GM23338 (cell line): Measurements from ENCODE around the gene RUNX1. TPM values are rescaled to one million over a fixed set of nuclear protein-coding genes. Genes with fewer than 3 reads are reported as not detected.

Experiments used
- ATAC-seq: fragments of 200-7000 bp; cut with Tn5 transposase; 3 replicates; pipeline ENCODE4 v1.9.1; 2020
- DNase-seq: peaks from one replicate; pipeline ENCODE4 v3.0.0-alpha.2; 2015; ENCODE audit warnings: low spot score
- H2AFZ ChIP-seq: fragments of 200-600 bp; sonication (generic); 2 replicates; pipeline ENCODE4 v1.8.0; 2016; ENCODE audit warnings: antibody characterized with exemption, mild to moderate bottlenecking, moderate library complexity
- H3F3A ChIP-seq: fragments of 200-600 bp; sonication (generic); replicated peaks from 2 replicates; pipeline ENCODE4 v1.8.0; 2017; ENCODE audit warnings: antibody characterized with exemption, mixed run types, low read depth
- H3K27ac ChIP-seq: fragments of 200-600 bp; sonication (generic); 2 replicates; pipeline ENCODE4 v1.6.1; 2016; ENCODE audit warnings: low read depth
- H3K27me3 ChIP-seq: fragments of 200-600 bp; sonication (generic); 2 replicates; pipeline ENCODE4 v1.8.0; 2016; ENCODE audit warnings: mild to moderate bottlenecking, mixed run types, moderate library complexity; ENCODE audit not compliant: insufficient read depth
- H3K36me3 ChIP-seq: fragments of 200-600 bp; sonication (generic); 2 replicates; pipeline ENCODE4 v1.8.0; 2016; ENCODE audit warnings: mild to moderate bottlenecking; ENCODE audit not compliant: insufficient read depth
- H3K4me1 ChIP-seq: fragments of 200-600 bp; sonication (generic); 2 replicates; pipeline ENCODE4 v1.8.0; 2016; ENCODE audit warnings: mild to moderate bottlenecking, moderate library complexity; ENCODE audit not compliant: insufficient read depth
- H3K4me2 ChIP-seq: fragments of 200-600 bp; sonication (generic); 2 replicates; pipeline ENCODE4 v1.7.1; 2017; ENCODE audit warnings: mixed run types
- H3K4me3 ChIP-seq: fragments of 200-600 bp; sonication (generic); 2 replicates; pipeline ENCODE4 v1.6.1; 2016; ENCODE audit warnings: mixed run types
- H3K79me2 ChIP-seq: fragments of 200-600 bp; sonication (generic); replicated peaks from 2 replicates; pipeline ENCODE4 v1.8.0; 2017; ENCODE audit warnings: mild to moderate bottlenecking; ENCODE audit not compliant: insufficient read depth
- H3K9me2 ChIP-seq: fragments of 200-600 bp; sonication (generic); 2 replicates; pipeline ENCODE4 v1.8.0; 2017; ENCODE audit not compliant: insufficient read depth
- H4K20me1 ChIP-seq: fragments of 200-600 bp; sonication (generic); replicated peaks from 2 replicates; pipeline ENCODE4 v1.8.0; 2017; ENCODE audit warnings: mild to moderate bottlenecking; ENCODE audit not compliant: insufficient read depth
- H3K27ac Mint-ChIP-seq: 2 replicates; pipeline ENCODE4 v1.8.0; 2020; ENCODE audit warnings: inconsistent platforms, mild to moderate bottlenecking, moderate library complexity, mixed read lengths
- H3K27me3 Mint-ChIP-seq: 3 replicates; pipeline ENCODE4 v1.8.0; 2022; ENCODE audit warnings: low read depth, mild to moderate bottlenecking, moderate library complexity, mixed read lengths, inconsistent platforms; ENCODE audit not compliant: insufficient read depth, poor library complexity
- H3K36me3 Mint-ChIP-seq: 3 replicates; pipeline ENCODE4 v1.8.0; 2021; ENCODE audit warnings: low read depth, mild to moderate bottlenecking, inconsistent platforms, moderate library complexity, mixed read lengths
- H3K4me1 Mint-ChIP-seq: 3 replicates; pipeline ENCODE4 v1.8.0; 2020; ENCODE audit warnings: mild to moderate bottlenecking, inconsistent platforms, mixed read lengths
- H3K4me3 Mint-ChIP-seq: 3 replicates; pipeline ENCODE4 v1.8.0; 2021; ENCODE audit warnings: moderate library complexity, mild to moderate bottlenecking, inconsistent platforms, mixed read lengths
- H3K9me3 Mint-ChIP-seq: 3 replicates; pipeline ENCODE4 v1.8.0; 2020; ENCODE audit warnings: moderate library complexity, mild to moderate bottlenecking, inconsistent platforms, mixed read lengths
- CREB1 ChIP-seq: fragments of 250-450 bp; sonication (Bioruptor Pico); IDR thresholded peaks from 2 replicates; pipeline ENCODE4 v1.5.0; 2020; ENCODE audit warnings: low read depth, mild to moderate bottlenecking, moderate library complexity
- ETS1 ChIP-seq: IDR thresholded peaks from 2 replicates; pipeline ENCODE4 v1.6.1; 2016; ENCODE audit warnings: antibody characterized with exemption
- EZH2 ChIP-seq: fragments of 200-600 bp; sonication (generic); IDR thresholded peaks from one replicate; pipeline ENCODE4 v1.8.0; 2017; ENCODE audit warnings: antibody characterized with exemption, mild to moderate bottlenecking, low read depth; ENCODE audit not compliant: unreplicated experiment
- EZH2phosphoT487 ChIP-seq: fragments of 200-600 bp; sonication (generic); IDR thresholded peaks from one replicate; pipeline ENCODE4 v1.8.1; 2018; ENCODE audit warnings: antibody characterized with exemption; ENCODE audit not compliant: unreplicated experiment
- JUNB ChIP-seq: IDR thresholded peaks from one replicate; pipeline ENCODE4 v1.6.1; 2016; ENCODE audit warnings: antibody characterized with exemption; ENCODE audit not compliant: unreplicated experiment
- NANOG ChIP-seq: IDR thresholded peaks from 2 replicates; pipeline ENCODE4 v1.6.1; 2016; ENCODE audit warnings: antibody characterized with exemption, borderline replicate concordance
- POLR2AphosphoS5 ChIP-seq: IDR thresholded peaks from 2 replicates; pipeline ENCODE4 v1.6.1; 2016; ENCODE audit warnings: antibody characterized with exemption, low read depth
- REST ChIP-seq: IDR thresholded peaks from one replicate; pipeline ENCODE4 v1.6.1; 2018; ENCODE audit warnings: antibody characterized with exemption; ENCODE audit not compliant: unreplicated experiment
- STAT1 ChIP-seq: IDR thresholded peaks from one replicate; pipeline ENCODE4 v1.6.1; 2016; ENCODE audit warnings: antibody characterized with exemption; ENCODE audit not compliant: unreplicated experiment
- ZNF114 ChIP-seq: fragments of 250-450 bp; sonication (Bioruptor Pico); IDR thresholded peaks from 2 replicates; pipeline ENCODE4 v1.5.0; 2020; ENCODE audit warnings: mild to moderate bottlenecking, moderate library complexity
- ZNF331 ChIP-seq: fragments of 250-450 bp; sonication (Bioruptor Pico); IDR thresholded peaks from 2 replicates; pipeline ENCODE4 v1.5.0; 2020; ENCODE audit warnings: low read depth, mild to moderate bottlenecking, moderate library complexity
- polyA plus RNA-seq: library from polyadenylated mRNA; unstranded; fragments of >200 nt; fragmentation: Nextera tagmentation; extraction: Ambion mirVana; gene quantifications from 2 replicates; pipeline ENCODE4 v1.2.1, GENCODE V29; 2016
- total RNA-seq: library from RNA; depleted of rRNA; stranded (reverse); fragments of >200 nt; shearing (Covaris generic); gene quantifications from 2 replicates; pipeline ENCODE4 v1.2.3, GENCODE V29; 2014
- TF ChIP-seq, protein P1 (sequence below), 2 experiments: fragments of 200-600 bp in 1 of 2; sonication (generic) in 1 of 2; conservative IDR thresholded peaks; 2 replicates each; pipeline versions ENCODE4 v1.5.1 to v1.6.1; 2016 to 2017; ENCODE audit warnings: antibody characterized with exemption in 2 of 2, low read depth in 2 of 2, mild to moderate bottlenecking in 2 of 2, moderate library complexity in 1 of 2
- TF ChIP-seq, protein P2 (sequence below): fragments of 250-450 bp; sonication (Bioruptor Pico); IDR thresholded peaks from 2 replicates; pipeline ENCODE4 v1.5.0; 2020; ENCODE audit warnings: mild to moderate bottlenecking, moderate library complexity

RUNX1 gene
- total and polyA plus RNA-seq, 2 experiments from 2014 or later = 0.29 to 1.1 TPM

GRCh38 chr21:34864370-34865149, 184.5 kb downstream of the RUNX1 start:
- ATAC-seq = no peak
- H3K79me2 ChIP-seq = no peaks in the 10 kb centered on the region

More at GRCh38 chr21:34864370-34865149, 184.5 kb downstream of the RUNX1 start:
- Histone ChIP-seq H3K27me3 (peaks cover 64% of the 10 kb centered on the region), H2AFZ (no peak overlapping the region), H3K4me2 (no peak overlapping the region), H3K4me1 (peaks cover 7% of the 10 kb centered on the region), H3K9me2 (no peaks in the 10 kb centered on the region), H4K20me1 (peaks cover 13% of the 10 kb centered on the region), H3F3A (no peaks in the 10 kb centered on the region), H3K27ac (no peak overlapping the region), H3K36me3 (no peaks in the 10 kb centered on the region), H3K4me3 (no peak overlapping the region)
- Mint-ChIP-seq H3K27me3 (peaks cover 46% of the 10 kb centered on the region), H3K4me1 (peaks cover 33% of the 10 kb centered on the region), H3K36me3 (no peaks in the 10 kb centered on the region), H3K9me3 (peaks cover 3% of the 10 kb centered on the region; the same call in 2 of the 3 replicates), H3K4me3 (no peak overlapping the region), H3K27ac (no peak overlapping the region)
- DNase-seq = no peak
- TF ChIP-seq POLR2AphosphoS5 (no peak), ETS1 (no peak), ZNF331 (CRISPR knock-in tag) (no peak), REST (no peak), CREB1 (CRISPR knock-in tag) (no peak), ZNF114 (no peak), NANOG (no peak), EZH2 (no peak), EZH2phosphoT487 (no peak), JUNB (no peak), STAT1 (no peak)
- TF ChIP-seq, protein P1, sequence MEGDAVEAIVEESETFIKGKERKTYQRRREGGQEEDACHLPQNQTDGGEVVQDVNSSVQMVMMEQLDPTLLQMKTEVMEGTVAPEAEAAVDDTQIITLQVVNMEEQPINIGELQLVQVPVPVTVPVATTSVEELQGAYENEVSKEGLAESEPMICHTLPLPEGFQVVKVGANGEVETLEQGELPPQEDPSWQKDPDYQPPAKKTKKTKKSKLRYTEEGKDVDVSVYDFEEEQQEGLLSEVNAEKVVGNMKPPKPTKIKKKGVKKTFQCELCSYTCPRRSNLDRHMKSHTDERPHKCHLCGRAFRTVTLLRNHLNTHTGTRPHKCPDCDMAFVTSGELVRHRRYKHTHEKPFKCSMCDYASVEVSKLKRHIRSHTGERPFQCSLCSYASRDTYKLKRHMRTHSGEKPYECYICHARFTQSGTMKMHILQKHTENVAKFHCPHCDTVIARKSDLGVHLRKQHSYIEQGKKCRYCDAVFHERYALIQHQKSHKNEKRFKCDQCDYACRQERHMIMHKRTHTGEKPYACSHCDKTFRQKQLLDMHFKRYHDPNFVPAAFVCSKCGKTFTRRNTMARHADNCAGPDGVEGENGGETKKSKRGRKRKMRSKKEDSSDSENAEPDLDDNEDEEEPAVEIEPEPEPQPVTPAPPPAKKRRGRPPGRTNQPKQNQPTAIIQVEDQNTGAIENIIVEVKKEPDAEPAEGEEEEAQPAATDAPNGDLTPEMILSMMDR (conservative IDR thresholded peaks at IDR 0.05; ENCODE audit: low read depth in 2 of 2) = no peak
- TF ChIP-seq, protein P2, sequence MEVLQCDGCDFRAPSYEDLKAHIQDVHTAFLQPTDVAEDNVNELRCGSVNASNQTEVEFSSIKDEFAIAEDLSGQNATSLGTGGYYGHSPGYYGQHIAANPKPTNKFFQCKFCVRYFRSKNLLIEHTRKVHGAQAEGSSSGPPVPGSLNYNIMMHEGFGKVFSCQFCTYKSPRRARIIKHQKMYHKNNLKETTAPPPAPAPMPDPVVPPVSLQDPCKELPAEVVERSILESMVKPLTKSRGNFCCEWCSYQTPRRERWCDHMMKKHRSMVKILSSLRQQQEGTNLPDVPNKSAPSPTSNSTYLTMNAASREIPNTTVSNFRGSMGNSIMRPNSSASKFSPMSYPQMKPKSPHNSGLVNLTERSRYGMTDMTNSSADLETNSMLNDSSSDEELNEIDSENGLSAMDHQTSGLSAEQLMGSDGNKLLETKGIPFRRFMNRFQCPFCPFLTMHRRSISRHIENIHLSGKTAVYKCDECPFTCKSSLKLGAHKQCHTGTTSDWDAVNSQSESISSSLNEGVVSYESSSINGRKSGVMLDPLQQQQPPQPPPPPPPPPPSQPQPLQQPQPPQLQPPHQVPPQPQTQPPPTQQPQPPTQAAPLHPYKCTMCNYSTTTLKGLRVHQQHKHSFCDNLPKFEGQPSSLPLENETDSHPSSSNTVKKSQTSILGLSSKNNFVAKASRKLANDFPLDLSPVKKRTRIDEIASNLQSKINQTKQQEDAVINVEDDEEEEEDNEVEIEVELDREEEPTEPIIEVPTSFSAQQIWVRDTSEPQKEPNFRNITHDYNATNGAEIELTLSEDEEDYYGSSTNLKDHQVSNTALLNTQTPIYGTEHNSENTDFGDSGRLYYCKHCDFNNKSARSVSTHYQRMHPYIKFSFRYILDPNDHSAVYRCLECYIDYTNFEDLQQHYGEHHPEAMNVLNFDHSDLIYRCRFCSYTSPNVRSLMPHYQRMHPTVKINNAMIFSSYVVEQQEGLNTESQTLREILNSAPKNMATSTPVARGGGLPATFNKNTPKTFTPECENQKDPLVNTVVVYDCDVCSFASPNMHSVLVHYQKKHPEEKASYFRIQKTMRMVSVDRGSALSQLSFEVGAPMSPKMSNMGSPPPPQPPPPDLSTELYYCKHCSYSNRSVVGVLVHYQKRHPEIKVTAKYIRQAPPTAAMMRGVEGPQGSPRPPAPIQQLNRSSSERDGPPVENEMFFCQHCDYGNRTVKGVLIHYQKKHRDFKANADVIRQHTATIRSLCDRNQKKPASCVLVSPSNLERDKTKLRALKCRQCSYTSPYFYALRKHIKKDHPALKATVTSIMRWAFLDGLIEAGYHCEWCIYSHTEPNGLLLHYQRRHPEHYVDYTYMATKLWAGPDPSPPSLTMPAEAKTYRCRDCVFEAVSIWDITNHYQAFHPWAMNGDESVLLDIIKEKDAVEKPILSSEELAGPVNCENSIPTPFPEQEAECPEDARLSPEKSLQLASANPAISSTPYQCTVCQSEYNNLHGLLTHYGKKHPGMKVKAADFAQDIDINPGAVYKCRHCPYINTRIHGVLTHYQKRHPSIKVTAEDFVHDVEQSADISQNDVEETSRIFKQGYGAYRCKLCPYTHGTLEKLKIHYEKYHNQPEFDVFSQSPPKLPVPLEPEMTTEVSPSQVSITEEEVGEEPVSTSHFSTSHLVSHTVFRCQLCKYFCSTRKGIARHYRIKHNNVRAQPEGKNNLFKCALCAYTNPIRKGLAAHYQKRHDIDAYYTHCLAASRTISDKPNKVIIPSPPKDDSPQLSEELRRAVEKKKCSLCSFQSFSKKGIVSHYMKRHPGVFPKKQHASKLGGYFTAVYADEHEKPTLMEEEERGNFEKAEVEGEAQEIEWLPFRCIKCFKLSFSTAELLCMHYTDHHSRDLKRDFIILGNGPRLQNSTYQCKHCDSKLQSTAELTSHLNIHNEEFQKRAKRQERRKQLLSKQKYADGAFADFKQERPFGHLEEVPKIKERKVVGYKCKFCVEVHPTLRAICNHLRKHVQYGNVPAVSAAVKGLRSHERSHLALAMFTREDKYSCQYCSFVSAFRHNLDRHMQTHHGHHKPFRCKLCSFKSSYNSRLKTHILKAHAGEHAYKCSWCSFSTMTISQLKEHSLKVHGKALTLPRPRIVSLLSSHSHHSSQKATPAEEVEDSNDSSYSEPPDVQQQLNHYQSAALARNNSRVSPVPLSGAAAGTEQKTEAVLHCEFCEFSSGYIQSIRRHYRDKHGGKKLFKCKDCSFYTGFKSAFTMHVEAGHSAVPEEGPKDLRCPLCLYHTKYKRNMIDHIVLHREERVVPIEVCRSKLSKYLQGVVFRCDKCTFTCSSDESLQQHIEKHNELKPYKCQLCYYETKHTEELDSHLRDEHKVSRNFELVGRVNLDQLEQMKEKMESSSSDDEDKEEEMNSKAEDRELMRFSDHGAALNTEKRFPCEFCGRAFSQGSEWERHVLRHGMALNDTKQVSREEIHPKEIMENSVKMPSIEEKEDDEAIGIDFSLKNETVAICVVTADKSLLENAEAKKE (CRISPR knock-in tag) = no peak
